GM19239 (cell line): Measurements from ENCODE around the gene MAN2A2.
"Not testable (repeated sequence)": the region's sequence is repeated elsewhere in the genome, so short reads cannot be mapped to it uniquely, and the experiment has no call there.

Experiments used
- DNase-seq: peaks from one replicate; pipeline ENCODE4 v3.0.0; 2011; ENCODE audit warnings: low spot score; ENCODE audit not compliant: insufficient read length
- FAIRE-seq: peaks from 2 replicates; lab custom pipeline; 2011; peaks lifted over from hg19 to GRCh38; lab: Jason Lieb, UNC

MAN2A2 gene

DNA sequence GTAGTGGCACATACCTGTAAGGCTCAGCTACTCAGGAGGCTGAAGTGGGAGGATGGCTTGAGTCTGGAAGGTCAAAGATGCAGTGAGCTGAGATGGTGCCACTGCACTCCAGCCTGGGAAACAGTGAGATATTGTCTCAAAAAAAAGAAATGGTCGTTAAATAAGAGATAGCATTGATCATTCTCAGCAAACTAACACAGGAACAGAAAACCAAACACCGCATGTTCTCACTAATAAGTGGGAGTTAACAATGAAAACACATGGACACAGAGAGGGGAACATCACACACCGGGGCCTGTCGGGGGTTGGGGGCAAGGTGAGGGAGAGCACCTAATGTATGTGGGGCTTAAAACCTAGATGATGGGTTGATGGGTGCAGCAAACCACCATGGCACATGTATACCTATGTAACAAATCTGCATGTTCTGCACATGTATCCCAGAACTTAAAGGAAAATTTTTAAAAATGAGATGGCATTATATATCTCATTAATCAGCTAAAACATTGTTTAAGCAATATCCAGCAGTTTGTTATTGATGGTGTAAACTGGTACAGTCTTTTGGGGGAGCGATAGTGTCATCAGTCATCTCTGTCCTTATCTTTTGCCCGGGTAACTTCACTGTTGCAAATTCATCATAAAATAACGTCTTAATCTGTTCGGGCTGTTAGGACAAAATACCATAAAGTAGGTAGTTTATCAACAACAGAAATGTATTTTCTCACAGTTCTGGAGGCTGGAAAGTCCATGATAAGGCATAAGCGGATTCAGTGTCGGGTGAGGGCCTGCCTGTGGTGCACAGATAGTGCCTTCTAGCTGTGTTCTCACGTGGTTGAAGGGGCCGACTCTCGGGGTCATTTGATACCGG is 1.7 kb upstream of the MAN2A2 start:
- DNase-seq = no peak
- no peak for FAIRE-seq

DNA sequence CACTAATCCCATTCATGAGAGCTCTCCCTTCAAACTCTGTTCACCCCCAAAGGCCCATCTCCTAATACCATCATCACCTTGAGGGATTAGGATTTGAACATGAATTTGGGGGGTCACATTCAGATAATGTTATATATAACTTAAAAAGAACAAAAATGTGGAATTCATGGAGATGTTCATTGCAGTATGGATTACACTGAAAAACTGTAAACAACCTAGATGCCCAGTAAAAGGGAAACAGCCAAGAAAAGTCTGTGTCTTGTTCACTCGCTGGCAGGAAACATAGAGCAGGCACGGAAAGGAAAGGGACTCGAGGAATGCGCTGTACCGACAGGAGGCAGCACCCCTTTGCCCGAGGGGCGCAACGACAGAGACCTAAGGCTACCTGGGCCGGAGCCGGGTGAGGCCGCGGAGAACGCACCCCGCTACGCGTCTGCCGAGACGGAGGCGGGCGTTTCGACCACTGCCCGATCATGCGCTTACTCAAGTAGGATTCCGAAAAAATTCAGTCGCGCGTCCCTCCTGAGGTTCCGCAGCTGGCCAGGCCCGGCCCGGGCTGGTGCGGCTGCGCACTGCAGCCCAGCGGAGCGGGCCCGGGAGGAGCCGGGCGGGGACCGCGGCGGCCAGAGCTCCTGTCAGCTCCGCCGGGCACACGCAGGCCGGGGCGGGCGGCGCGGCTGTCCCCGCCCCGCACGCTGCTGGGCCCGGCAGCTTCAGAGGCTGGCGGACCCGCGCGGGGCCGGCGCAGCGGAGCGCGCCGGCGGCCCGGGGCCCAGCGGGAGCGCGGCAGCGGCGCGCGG is 862 bp upstream of the MAN2A2 start:
- DNase-seq = peak; percentile 95
- FAIRE-seq = peak; percentile 87

DNA sequence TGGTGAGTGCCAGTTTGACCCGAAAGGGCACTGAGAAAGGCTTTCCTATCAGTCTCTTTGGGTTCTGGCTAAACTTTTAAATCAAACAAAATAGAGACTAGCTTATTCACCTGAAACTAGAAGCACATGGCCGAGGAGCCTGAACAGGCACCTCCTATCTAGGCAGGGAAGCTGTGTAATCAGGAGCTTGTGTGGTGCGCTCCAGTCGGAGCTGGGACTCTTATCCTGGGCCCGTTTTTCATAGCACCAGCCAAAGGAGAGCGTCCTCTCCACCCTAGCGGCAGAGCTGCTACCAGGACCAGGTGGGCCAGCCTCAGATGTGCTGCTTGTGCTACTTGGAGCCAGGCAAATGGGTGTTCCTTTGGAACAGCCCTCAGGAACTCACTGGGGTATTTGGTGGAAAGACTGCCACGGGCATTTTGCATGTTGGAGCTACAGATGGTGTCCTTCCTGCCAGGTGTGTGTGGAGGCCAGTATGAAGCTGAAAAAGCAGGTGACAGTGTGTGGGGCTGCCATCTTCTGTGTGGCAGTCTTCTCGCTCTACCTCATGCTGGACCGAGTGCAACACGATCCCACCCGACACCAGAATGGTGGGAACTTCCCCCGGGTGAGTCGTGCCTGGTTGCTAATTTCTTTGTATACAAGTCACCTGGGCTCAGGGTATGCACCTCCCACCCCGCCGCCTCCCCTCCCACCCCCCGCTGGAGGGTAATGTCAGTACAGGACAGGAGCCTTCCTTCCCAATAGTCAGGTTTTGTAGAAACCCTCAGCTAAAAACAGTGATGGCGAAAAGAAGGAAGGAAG is 833 bp downstream of the MAN2A2 start:
- no peak for DNase-seq
- FAIRE-seq = peak; percentile 85

- DNase-seq (no peak), FAIRE-seq (no peak)
Measured at GRCh38 chr15:90904746-90905145, 1.6 kb downstream of the MAN2A2 start.

DNA sequence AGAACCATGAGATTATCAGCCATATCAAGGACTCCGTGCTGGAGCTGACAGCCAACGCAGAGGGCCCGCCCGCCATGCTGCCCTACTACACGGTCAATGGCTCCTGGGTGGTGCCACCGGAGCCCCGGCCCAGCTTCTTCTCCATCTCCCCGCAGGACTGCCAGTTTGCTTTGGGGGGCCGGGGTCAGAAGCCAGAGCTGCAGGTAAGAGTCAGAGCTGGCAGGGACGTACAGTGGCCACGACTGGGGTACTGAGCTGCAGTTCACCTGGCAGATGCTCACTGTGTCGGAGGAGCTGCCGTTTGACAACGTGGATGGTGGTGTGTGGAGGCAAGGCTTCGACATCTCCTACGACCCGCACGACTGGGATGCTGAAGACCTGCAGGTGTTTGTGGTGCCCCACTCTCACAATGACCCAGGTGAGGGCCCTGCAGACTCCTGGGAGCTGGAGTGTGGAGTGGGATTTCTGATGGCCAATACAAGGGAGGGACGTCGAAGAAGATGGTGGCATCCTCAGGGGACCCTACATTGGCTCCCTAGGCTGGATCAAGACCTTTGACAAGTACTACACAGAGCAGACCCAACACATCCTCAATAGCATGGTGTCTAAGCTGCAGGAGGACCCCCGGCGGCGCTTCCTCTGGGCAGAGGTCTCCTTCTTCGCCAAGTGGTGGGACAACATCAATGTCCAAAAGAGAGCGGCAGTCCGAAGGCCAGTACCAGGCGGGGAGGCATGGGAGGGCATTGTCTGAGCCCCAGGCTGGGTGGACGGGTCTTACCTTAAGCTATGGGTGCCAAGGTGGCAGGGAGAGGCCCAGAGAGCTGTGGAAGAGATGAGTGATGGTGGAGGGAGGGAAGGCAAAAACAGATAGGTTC is 2.4 kb downstream of the MAN2A2 start:
- no peak for DNase-seq
- FAIRE-seq = no peak

GRCh38 chr15:90906181-90906849 is 3.2 kb downstream of the MAN2A2 start:
- FAIRE-seq = no peak
- no peak for DNase-seq

DNA sequence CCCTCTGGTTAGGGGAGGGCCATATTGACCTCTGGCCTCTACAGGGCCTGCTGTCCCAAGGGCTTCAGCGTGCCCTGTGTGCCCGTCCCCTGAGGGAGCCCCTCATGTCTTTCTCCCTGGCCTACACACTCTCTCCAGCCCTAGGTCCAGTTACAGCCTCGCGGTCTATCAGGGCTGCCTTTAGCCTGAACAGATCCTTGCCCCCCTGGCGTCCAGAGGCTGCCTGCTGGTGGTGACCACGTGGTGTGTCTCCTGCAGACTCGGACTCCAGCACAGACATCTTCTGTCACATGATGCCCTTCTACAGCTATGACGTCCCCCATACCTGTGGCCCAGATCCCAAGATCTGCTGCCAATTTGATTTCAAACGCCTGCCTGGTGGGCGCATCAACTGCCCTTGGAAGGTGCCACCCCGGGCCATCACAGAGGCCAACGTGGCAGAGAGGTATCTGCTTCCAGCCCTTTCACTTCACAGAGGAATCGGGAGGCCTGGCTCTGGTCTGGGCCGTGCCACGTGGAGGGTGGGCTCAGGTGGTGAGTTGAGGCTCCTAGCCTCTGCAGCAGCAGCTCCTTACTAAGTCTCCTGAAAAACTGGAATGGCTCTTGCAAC is 4.1 kb downstream of the MAN2A2 start:
- FAIRE-seq (no peak), DNase-seq (no peak)

DNA sequence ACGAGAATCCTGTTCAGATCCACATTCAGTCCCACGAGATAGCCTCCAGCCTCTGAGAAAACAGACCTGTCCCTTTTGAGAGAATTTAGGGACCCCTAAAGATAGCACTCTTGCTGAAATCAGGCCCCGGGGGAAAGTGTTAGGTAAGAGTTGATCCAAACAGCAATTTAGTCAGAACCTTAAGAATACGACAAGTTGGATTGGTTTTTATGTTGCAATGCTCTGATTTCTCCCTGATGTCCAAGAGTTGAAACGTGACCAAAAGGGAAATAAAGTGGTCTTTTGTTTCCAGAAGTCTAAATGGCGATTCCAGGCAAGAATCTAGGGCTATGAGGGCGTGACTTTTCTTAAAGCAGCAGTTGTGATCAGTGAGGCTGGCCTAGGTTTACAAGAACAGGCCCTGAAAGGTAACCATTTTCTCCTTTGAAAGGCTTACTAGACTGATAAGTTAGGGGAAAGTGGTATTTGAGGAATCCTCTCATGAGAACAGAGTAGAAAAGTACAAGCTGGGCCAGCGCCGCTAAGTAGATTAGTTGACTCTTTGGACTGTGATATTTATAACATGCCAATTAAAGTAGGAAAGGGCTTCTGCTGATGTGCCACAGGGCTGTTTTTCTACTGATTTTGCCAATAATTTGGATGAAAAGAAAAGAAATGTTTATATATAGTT is 4.9 kb downstream of the MAN2A2 start:
- FAIRE-seq (no peak), DNase-seq (no peak)

DNA sequence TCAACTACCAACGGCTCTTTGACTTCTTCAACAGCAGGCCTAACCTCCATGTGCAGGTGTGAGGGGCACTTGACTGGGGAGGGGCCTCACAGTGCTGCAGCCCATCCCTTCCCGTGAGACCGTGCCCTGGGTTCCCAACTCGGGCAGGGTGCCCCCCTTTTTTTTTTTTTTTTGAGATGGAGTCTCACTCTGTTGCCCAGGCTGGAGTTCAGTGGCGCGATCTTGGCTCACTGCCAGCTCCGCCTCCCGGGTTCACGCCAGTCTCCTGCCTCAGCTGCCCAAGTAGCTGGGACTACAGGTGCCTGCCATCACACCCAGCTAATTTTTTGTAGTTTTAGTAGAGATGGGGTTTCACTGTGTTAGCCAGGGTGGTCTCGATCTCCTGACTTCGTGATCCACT is 6.3 kb downstream of the MAN2A2 start:
- FAIRE-seq, DNase-seq: not testable (repeated sequence)

DNA sequence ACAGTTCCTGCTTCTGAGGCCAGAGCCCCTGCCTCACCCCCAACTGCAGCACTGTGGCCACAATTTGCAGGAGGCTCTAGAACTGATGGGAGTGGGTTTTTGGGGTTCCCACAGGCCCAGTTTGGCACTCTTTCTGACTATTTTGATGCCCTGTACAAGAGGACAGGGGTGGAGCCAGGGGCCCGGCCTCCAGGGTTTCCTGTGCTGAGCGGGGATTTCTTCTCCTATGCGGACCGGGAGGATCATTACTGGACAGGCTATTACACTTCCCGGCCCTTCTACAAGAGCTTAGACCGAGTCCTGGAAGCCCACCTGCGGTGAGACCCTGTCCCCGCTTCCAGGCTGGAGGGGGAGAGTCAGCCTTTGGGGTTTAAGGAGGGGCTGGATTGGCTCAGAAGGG is 6.9 kb downstream of the MAN2A2 start:
- DNase-seq (no peak), FAIRE-seq (no peak)

GRCh38 chr15:90910441-90911301 is 7.6 kb downstream of the MAN2A2 start:
- no peak for FAIRE-seq
- DNase-seq = no peak

DNA sequence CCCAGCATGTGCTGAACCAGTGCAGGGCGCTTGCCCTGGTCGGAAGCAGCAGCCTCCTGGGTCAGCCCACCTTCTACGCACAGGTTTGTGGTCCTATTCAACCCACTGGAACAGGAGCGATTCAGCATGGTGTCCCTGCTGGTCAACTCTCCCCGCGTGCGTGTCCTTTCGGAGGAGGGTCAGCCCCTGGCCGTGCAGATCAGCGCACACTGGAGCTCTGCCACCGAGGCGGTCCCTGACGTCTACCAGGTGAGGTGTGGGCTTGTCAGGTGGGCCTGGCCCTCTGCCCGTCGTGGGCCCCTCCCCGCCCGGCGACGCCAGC is 8.2 kb downstream of the MAN2A2 start:
- FAIRE-seq = no peak
- DNase-seq = no peak

DNA sequence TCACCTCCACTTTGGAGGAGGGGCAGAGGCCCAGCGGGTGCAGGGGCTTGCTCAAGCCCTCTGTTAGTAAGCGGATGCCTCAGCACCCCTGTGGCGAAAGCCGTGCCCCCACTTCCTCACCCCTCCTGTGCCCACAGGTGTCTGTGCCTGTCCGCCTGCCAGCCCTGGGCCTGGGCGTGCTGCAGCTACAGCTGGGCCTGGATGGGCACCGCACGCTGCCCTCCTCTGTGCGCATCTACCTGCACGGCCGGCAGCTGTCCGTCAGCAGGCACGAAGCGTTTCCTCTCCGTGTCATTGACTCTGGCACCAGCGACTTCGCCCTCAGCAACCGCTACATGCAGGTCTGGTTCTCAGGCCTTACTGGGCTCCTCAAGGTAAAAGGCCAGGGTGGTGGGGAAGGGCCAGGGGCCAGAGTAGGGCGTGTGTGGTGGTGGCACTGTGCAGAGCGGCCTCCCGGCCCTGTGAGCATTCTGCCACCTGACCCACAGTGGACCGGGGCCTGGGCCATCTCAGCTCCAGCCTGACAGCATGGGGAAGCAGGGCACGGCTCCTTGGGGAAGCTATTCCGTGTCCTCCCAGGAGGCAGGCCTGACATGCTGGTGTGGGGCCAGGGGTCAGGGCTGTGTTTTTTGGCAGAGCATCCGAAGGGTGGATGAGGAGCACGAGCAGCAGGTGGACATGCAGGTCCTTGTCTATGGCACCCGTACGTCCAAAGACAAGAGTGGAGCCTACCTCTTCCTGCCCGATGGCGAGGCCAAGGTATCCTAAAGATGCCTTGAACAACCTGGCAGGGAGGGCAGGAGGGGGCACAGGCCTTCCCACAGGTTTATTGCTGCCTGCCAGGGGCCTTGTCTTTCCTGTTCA is 9.0 kb downstream of the MAN2A2 start:
- DNase-seq (no peak), FAIRE-seq (no peak)

GRCh38 chr15:90912770-90913075 is 9.6 kb downstream of the MAN2A2 start:
- no peak for FAIRE-seq

GRCh38 chr15:90913398-90913944 is 10.4 kb downstream of the MAN2A2 start:
- FAIRE-seq (no peak), DNase-seq (no peak)

More at GRCh38 chr15:90912770-90913075, 9.6 kb downstream of the MAN2A2 start:
- DNase-seq = no peak

GRCh38 chr15:90914305-90915080 is 11.4 kb downstream of the MAN2A2 start:
- FAIRE-seq (no peak), DNase-seq (no peak)
